Muscle of leg (tissue), 16 donors: ENCODE data around the gene C6orf163. TPM values are rescaled to one million over a fixed set of nuclear protein-coding genes. Genes with fewer than 3 reads are reported as not detected.
"Not testable (repeated sequence)": the region's sequence is repeated elsewhere in the genome, so short reads cannot be mapped to it uniquely, and the experiment has no call there.

Experiments
- DNase-seq: peaks from one replicate; pipeline ENCODE4 v3.0.0; 2013
- H3K27ac ChIP-seq: one replicate; pipeline ENCODE4 v1.5.1; 2013; ENCODE audit warnings: mild to moderate bottlenecking, low read length, control low read depth
- H3K27me3 ChIP-seq: one replicate; pipeline ENCODE4 v1.6.1; 2013; ENCODE audit warnings: low read length; ENCODE audit not compliant: control insufficient read depth, insufficient read depth
- H3K36me3 ChIP-seq: one replicate; pipeline ENCODE4 v1.6.1; 2013; ENCODE audit warnings: low read length; ENCODE audit not compliant: control insufficient read depth, insufficient read depth
- H3K4me1 ChIP-seq: one replicate; pipeline ENCODE4 v1.6.1; 2013; ENCODE audit warnings: low read length; ENCODE audit not compliant: control insufficient read depth, insufficient read depth
- H3K4me3 ChIP-seq: one replicate; pipeline ENCODE4 v1.5.1; 2013; ENCODE audit warnings: low read length, control low read depth
- H3K9me3 ChIP-seq: replicated peaks from 2 replicates; pipeline ENCODE4 v1.6.1; 2013; ENCODE audit warnings: low read depth, low read length; ENCODE audit not compliant: control insufficient read depth
- WGBS: methylation state at CpG from one replicate; pipeline ENCODE4 v1.1.5; 2013; ENCODE audit warnings: missing lambda C conversion rate; ENCODE audit not compliant: insufficient coverage; 5-methylcytosine and 5-hydroxymethylcytosine counted together
- long read RNA-seq, 11 donors: transcript quantifications; one replicate each; lab custom pipeline, GENCODE V29; 2026
- polyA plus RNA-seq, 8 donors: library from polyadenylated mRNA; unstranded; fragments of 120-200 nt; gene quantifications; one replicate each; pipeline versions ENCODE4 v1.2.1 to v1.2.3, GENCODE V29; 2013; ENCODE audit warnings: inconsistent platforms in 1 of 8, low replicate concordance in 1 of 8; ENCODE audit not compliant: insufficient read length in 8 of 8, insufficient read depth in 1 of 8
- total RNA-seq: library from RNA; stranded (reverse); fragments of 120-200 nt; gene quantifications from one replicate; pipeline ENCODE4 v1.2.4, GENCODE V29; 2013

The C6orf163 gene
- total RNA-seq (3.8 TPM), polyA plus RNA-seq (1 to 10 TPM in 7 of 8 donors, under 1 TPM in 1; 0.83 to 3.6 (median 1.5) TPM)
- long read RNA-seq, donor 1 = 0 reads
- long read RNA-seq, donor 2 = 0 reads
- long read RNA-seq, donor 3, partial matches to known transcripts = 0 of 1 reads
- long read RNA-seq, donor 3, other reads (novel, unspliced or antisense) = 0 of 1 reads
- long read RNA-seq, donor 4 = 0 reads
- long read RNA-seq, donor 5 = 0 reads
- long read RNA-seq, donor 6 = 0 reads
- long read RNA-seq, donor 7 = 0 reads
- long read RNA-seq, donor 8 = 0 reads
- long read RNA-seq, donor 9 = 0 reads
- long read RNA-seq, donor 10, partial matches to known transcripts = 0 of 1 reads
- long read RNA-seq, donor 10, other reads (novel, unspliced or antisense) = 0 of 1 reads
- long read RNA-seq, donor 11 = 0 reads

- Histone ChIP-seq H3K4me1 (no peaks in the 10 kb centered on the region), H3K27ac (no peak within 1 kb of the TSS), H3K36me3 (peaks cover 3% of the 10 kb centered on the region), H3K4me3 (no peak within 1 kb of the TSS), H3K27me3 (no peaks in the 10 kb centered on the region), H3K9me3 (no peaks in the 10 kb centered on the region)
- DNase-seq = no peak
- 40% methylated on average over 1 of the region's 2 CpGs for WGBS
Measured at GRCh38 chr6:87344731-87345130, at the start of gene C6orf163. C6orf163 (plus strand) TSS chr6:87344813; CDS start chr6:87345100, 287 bp downstream.

DNA sequence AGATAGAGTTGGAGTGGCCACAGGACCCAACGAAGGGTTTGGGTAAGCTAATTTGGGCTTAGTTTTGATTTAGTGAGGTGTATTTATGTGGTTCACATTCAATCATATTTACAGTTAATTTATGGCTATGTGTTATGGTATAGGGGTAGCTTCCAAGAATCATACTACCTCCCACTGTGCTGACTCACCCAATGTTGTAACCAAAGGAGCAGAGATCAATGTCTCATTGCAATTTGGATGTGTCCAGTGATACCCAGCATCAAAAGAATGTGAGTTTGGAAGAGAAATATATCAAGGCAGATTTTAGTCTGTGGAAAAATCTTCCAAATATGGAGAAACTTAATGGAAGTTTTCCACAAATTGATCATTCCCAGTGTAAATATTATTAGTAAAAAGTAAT is 47.5 kb upstream of the C6orf163 start:
- WGBS = no CpG with 5 or more reads among the region's 1 CpG
- Histone ChIP-seq H3K36me3 (no peaks in the 10 kb centered on the region), H3K4me1 (no peaks in the 10 kb centered on the region), H3K9me3 (no peaks in the 10 kb centered on the region), H3K27ac (no peak overlapping the region), H3K4me3 (no peak overlapping the region), H3K27me3 (no peaks in the 10 kb centered on the region)
- DNase-seq = no peak

DNA sequence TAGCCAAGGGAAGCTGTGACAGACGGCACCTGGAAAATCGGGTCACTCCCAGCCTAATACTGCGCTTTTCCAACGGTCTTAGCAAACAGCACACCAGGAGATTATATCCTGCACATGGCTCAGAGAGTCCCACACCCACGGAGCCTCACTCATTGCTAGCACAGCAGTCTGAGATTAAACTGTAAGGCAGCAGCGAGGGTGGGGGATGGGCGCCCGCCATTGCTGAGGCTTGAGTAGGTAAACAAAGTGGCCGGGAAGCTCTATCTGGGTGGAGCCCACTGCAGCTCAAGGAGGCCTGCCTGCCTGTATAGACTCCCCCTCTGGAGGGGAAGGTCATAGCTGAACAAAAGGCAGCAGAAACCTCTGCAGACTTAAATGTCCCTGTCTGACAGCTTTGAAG is 43.3 kb upstream of the C6orf163 start:
- H3K4me1 ChIP-seq, DNase-seq, H3K27ac ChIP-seq, H3K4me3 ChIP-seq, H3K36me3 ChIP-seq, H3K9me3 ChIP-seq, H3K27me3 ChIP-seq: not testable (repeated sequence)
- 100% methylated on average over 5 of the region's 9 CpGs for whole genome bisulfite sequencing

DNA sequence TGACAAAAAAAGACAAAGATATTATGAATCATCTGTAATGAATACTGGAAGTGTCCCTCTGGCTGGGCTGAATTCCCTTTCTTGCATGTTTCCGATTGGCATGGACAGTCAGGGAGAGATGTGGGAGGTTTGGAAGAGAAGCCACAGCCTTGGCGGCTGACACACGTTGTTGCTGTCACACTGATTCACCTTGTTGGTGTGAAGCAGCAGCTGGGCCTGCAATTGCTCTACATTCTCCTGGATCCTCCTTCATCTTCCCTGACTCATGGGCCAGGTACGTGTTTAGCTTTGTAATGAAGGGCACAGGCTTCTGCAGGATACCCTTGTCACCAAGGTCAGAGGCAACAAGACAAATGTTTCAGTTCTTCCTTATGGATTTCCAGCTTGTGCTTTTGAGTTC is 35.6 kb upstream of the C6orf163 start:
- Histone ChIP-seq H3K4me1 (no peaks in the 10 kb centered on the region), H3K4me3 (no peak overlapping the region), H3K9me3 (no peaks in the 10 kb centered on the region), H3K27me3 (no peaks in the 10 kb centered on the region), H3K36me3 (no peaks in the 10 kb centered on the region), H3K27ac (no peak overlapping the region)
- no peak for DNase-seq
- whole genome bisulfite sequencing = 73% methylated on average over 2 of the region's 4 CpGs

GRCh38 chr6:87312860-87313259 is 31.8 kb upstream of the C6orf163 start:
- DNase-seq = no peak
- Histone ChIP-seq H3K36me3 (no peaks in the 10 kb centered on the region), H3K27me3 (no peaks in the 10 kb centered on the region), H3K4me3 (no peak overlapping the region), H3K4me1 (no peaks in the 10 kb centered on the region), H3K9me3 (no peaks in the 10 kb centered on the region), H3K27ac (no peak overlapping the region)
- WGBS = no CpG with 5 or more reads among the region's 1 CpG

- Histone ChIP-seq H3K27ac (no peak overlapping the region), H3K36me3 (no peaks in the 10 kb centered on the region), H3K4me1 (no peaks in the 10 kb centered on the region), H3K27me3 (no peaks in the 10 kb centered on the region), H3K4me3 (no peak overlapping the region), H3K9me3 (no peaks in the 10 kb centered on the region)
- WGBS = no CpG with 5 or more reads among the region's 3 CpGs
- DNase-seq = no peak
Measured at GRCh38 chr6:87315071-87315470, 29.5 kb upstream of the C6orf163 start.

DNA sequence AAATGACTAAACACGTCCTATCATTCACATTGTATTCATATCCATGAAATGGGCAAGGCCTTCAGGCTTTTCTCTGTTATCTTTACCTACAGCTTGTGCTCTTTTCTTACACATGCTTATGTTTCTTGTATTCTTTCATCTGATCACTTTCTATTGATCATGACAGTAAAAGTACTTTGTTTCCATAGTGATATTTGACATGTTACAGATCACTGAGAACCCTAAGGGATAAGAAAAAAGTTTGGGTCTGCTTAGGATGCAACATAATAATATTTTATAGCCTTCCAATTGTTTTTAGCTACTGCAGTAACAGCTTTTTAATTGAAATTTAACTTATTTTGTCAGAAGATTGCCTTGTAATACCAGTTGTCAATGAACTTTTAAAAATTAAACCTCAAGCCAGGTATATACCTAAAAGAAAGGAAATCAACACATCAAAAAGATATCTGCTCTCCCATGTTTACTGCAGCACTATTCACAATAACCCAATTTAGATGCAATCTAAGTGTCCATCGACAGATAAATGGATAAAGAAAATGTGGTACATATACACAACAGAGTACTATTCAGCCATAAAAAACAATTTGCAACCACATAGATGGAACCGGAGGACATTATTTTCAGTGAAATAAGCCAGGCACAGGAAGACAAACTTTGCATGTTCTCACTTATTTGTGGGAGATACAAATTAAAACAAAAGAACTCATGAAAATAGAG is 25.2 kb upstream of the C6orf163 start:
- H3K4me1 ChIP-seq = peaks cover 4% of the 10 kb centered on the region
- H3K27ac ChIP-seq = no peak overlapping the region
- H3K4me3 ChIP-seq = no peak overlapping the region
- no peaks in the 10 kb centered on the region for H3K36me3 ChIP-seq
- no peaks in the 10 kb centered on the region for H3K27me3 ChIP-seq
- DNase-seq = no peak
- no peaks in the 10 kb centered on the region for H3K9me3 ChIP-seq
- no CpG with 5 or more reads among the region's 3 CpGs for WGBS

DNA sequence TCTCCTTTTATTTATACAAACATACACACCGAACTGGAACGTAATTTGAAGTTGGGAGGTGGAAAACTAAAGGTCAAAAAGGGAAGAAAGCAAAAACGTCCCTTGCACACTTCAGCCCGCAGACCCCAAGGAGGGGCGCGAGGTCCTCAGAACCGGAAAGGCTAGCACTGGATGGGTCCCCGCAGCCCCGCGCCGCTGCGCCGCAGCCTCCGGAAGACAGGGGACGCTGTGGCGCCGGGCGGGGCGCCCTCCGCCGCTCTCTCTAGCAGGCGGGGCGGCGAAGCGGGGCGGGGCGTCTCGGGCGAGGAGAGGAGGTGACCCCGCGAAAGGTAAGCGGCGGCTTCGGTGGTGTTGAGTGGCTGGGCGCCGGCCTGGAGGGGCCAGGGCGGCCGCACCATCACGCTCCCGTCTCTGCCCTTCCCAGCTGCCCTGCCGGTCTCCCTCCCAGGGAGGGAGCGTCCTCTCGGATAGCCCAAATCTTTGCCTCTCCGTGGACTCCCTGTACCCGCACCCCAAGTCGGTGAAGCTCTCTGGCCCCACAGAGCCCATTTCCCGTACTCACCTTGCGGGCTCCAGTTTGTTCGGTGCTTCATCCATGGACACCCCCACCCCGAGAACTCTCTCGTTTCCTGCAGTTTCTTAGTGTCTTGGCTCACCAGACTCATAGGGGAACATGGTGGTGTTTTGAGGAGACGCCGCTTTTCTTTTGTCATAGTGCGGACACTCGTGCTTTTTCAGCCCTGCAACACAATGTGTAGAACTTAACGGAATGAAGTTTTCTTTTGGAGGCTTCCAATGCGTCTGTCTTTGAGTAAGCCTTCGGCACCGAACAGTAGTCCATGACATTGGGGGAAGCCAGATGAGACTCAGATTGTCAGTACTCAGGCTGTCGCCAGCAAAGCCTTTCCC is 22.1 kb upstream of the C6orf163 start, which contains the start of gene SMIM8:
Gene SMIM8, plus strand, starts transcription at position 285 of the 909 bp plus-strand sequence. CDS start 14,444 bp downstream, outside the sequence.
- Histone ChIP-seq H3K4me3 (peak within 1 kb of the TSS; percentile 63), H3K9me3 (no peaks in the 10 kb centered on the region), H3K27me3 (no peaks in the 10 kb centered on the region), H3K4me1 (peaks cover 4% of the 10 kb centered on the region), H3K27ac (peak within 1 kb of the TSS; percentile 69), H3K36me3 (no peaks in the 10 kb centered on the region)
- DNase-seq = peak; percentile 87
- WGBS = under 1% methylated on average over 49 of the region's 60 CpGs

DNA sequence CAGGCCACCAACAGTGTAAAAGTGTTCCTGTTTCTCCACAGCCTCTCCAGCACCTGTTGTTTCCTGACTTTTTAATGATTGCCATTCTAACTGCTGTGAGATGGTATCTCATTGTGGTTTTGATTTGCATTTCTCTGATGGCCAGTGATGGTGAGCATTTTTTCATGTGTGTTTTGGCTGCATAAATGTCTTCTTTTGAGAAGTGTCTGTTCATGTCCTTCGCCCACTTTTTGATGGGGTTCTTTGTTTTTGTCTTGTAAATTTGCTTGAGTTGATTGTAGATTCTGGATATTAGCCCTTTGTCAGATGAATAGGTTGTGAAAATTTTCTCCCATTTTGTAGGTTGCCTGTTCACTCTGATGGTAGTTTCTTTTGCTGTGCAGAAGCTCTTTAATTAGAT is 20.7 kb upstream of the C6orf163 start:
- not testable (repeated sequence) for H3K4me1 ChIP-seq, H3K36me3 ChIP-seq, H3K9me3 ChIP-seq, H3K27ac ChIP-seq, H3K27me3 ChIP-seq, H3K4me3 ChIP-seq, DNase-seq
- no CpG with 5 or more reads among the region's 1 CpG for WGBS

DNA sequence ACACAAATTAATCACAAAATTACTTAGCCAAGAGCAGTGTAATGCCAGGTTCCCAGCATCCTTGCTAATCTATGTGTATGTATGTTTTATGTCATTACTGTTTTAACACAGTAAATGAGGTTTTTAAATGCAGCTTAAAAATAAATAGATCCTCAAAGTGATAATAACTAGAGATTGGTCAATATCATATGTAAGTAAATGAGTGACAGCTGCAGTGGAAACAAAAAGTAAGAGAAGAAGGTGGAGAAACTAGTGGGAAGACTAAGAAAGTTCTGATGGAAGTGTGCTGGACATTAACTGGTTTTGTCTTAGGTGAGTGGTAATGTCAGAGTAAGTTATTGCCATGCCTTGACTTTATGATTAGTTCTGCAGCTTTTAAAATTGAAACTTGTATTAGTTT is 13.7 kb upstream of the C6orf163 start:
- no peaks in the 10 kb centered on the region for H3K27me3 ChIP-seq
- DNase-seq = no peak
- no peak overlapping the region for H3K4me3 ChIP-seq
- H3K9me3 ChIP-seq = no peaks in the 10 kb centered on the region
- no peaks in the 10 kb centered on the region for H3K36me3 ChIP-seq
- no peaks in the 10 kb centered on the region for H3K4me1 ChIP-seq
- no peak overlapping the region for H3K27ac ChIP-seq
